ENCODE measurements around the gene SFT2D1.

SFT2D1 gene

GRCh38 chr6:166369782-166370181 is 27.4 kb upstream of the SFT2D1 start:
- Histone ChIP-seq H3K27me3 (ENCODE audit: insufficient read depth, low read length, poor library complexity, severe bottlenecking) (no peaks in the 10 kb centered on the region), H3K4me2 (ENCODE audit: low read depth, low read length, poor library complexity, severe bottlenecking) (no peak overlapping the region), H3K9ac (ENCODE audit: low read depth, low read length, poor library complexity, severe bottlenecking) (no peak overlapping the region), H2AFZ (ENCODE audit: low read length) (no peak overlapping the region), H3K36me3 (ENCODE audit: insufficient read depth, low read length) (0 out of 2 replicates have a peak, but pooled peaks cover 3% of the 10 kb centered on the region), H4K20me1 (ENCODE audit: insufficient read depth, low read length, poor library complexity, severe bottlenecking) (no peaks in the 10 kb centered on the region), H3K9me2 (replicated peaks; ENCODE audit: low read depth, low read length) (no peaks in the 10 kb centered on the region), H3K79me2 (ENCODE audit: insufficient read depth, low read length) (no peaks in the 10 kb centered on the region), H3K4me3 (ENCODE audit: low read length, poor library complexity, severe bottlenecking) (no peak overlapping the region), H3K9me3 (ENCODE audit: insufficient read depth, low read depth, low read length) (no peaks in the 10 kb centered on the region), H3F3A (ENCODE audit: low read depth) (no peaks in the 10 kb centered on the region), H3K4me1 (ENCODE audit: insufficient read depth, low read length, poor library complexity, severe bottlenecking) (no peaks in the 10 kb centered on the region)
- TF ChIP-seq CTCF (conservative IDR thresholded peaks at IDR 0.05; ENCODE audit: low read length) (no peak), EZH2phosphoT487 (IDR thresholded peaks at IDR 0.05; ENCODE audit: borderline replicate concordance) (no peak)

DNA sequence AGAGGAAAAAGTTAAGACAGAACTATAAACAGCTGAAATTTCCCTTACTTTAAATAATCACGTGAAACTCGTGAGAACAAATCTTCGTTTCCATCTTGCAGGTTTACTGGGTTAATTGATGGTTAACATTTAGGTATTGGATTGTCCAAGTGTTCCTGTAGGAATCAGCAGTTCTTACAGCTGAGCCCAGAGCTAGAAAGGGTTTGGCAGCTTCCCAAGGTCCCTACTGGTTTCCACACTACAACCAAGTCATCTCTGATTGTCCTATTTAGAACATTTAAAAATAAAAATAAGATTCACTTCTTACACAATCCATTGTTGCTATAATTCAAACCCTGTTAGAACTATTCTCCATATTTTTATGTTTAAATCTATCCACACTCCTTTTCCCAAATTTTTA is 24.6 kb upstream of the SFT2D1 start:
- TF ChIP-seq EZH2phosphoT487 (IDR thresholded peaks at IDR 0.05; ENCODE audit: borderline replicate concordance) (no peak), CTCF (conservative IDR thresholded peaks at IDR 0.05; ENCODE audit: low read length) (no peak)
- H3K4me2 ChIP-seq (ENCODE audit: low read depth, low read length, poor library complexity, severe bottlenecking): no peak overlapping the region

GRCh38 chr6:166365806-166366205 is 23.5 kb upstream of the SFT2D1 start:
- no peak for TF ChIP-seq EZH2phosphoT487 (IDR thresholded peaks at IDR 0.05; ENCODE audit: borderline replicate concordance)
- no peak for TF ChIP-seq CTCF (conservative IDR thresholded peaks at IDR 0.05; ENCODE audit: low read length)
- Histone ChIP-seq H3K9me3 (ENCODE audit: insufficient read depth, low read depth, low read length) (no peaks in the 10 kb centered on the region), H3K9ac (ENCODE audit: low read depth, low read length, poor library complexity, severe bottlenecking) (no peak overlapping the region), H3F3A (ENCODE audit: low read depth) (no peaks in the 10 kb centered on the region), H3K27me3 (ENCODE audit: insufficient read depth, low read length, poor library complexity, severe bottlenecking) (no peaks in the 10 kb centered on the region), H4K20me1 (ENCODE audit: insufficient read depth, low read length, poor library complexity, severe bottlenecking) (no peaks in the 10 kb centered on the region), H3K36me3 (ENCODE audit: insufficient read depth, low read length) (peaks cover 3% of the 10 kb centered on the region; the same call in 1 of the 2 replicates), H3K4me3 (ENCODE audit: low read length, poor library complexity, severe bottlenecking) (no peak overlapping the region), H3K79me2 (ENCODE audit: insufficient read depth, low read length) (no peaks in the 10 kb centered on the region), H3K4me1 (ENCODE audit: insufficient read depth, low read length, poor library complexity, severe bottlenecking) (no peaks in the 10 kb centered on the region), H2AFZ (ENCODE audit: low read length) (no peak overlapping the region), H3K4me2 (ENCODE audit: low read depth, low read length, poor library complexity, severe bottlenecking) (no peak overlapping the region), H3K9me2 (replicated peaks; ENCODE audit: low read depth, low read length) (no peaks in the 10 kb centered on the region)

More for the DNA sequence above, 24.6 kb upstream of the SFT2D1 start:
- H3F3A ChIP-seq (ENCODE audit: low read depth): no peaks in the 10 kb centered on the region
- no peak overlapping the region for H3K9ac ChIP-seq (ENCODE audit: low read depth, low read length, poor library complexity, severe bottlenecking)
- no peaks in the 10 kb centered on the region for H3K9me3 ChIP-seq (ENCODE audit: insufficient read depth, low read depth, low read length)
- H3K27me3 ChIP-seq (ENCODE audit: insufficient read depth, low read length, poor library complexity, severe bottlenecking): no peaks in the 10 kb centered on the region
- H3K9me2 ChIP-seq (replicated peaks; ENCODE audit: low read depth, low read length): no peaks in the 10 kb centered on the region
- no peaks in the 10 kb centered on the region for H4K20me1 ChIP-seq (ENCODE audit: insufficient read depth, low read length, poor library complexity, severe bottlenecking)
- H2AFZ ChIP-seq (ENCODE audit: low read length): no peak overlapping the region
- H3K79me2 ChIP-seq (ENCODE audit: insufficient read depth, low read length): no peaks in the 10 kb centered on the region
- peaks cover 3% of the 10 kb centered on the region; the same call in 1 of the 2 replicates for H3K36me3 ChIP-seq (ENCODE audit: insufficient read depth, low read length)
- H3K4me3 ChIP-seq (ENCODE audit: low read length, poor library complexity, severe bottlenecking): no peak overlapping the region
- H3K4me1 ChIP-seq (ENCODE audit: insufficient read depth, low read length, poor library complexity, severe bottlenecking): no peaks in the 10 kb centered on the region
